Measurements from ENCODE around the gene MAP4. TPM values are rescaled to one million over a fixed set of nuclear protein-coding genes. Genes with fewer than 3 reads are reported as not detected.
"Not testable (repeated sequence)": the region's sequence is repeated elsewhere in the genome, so short reads cannot be mapped to it uniquely, and the experiment has no call there.

MAP4 gene
- total RNA-seq, 2 donors from 2014 or later: 70.6 to 101 TPM

GRCh38 chr3:48015431-48016180 lies 610 bp downstream of the MAP4 start:
- no peak overlapping the region for H3K4me3 ChIP-seq
- H3K36me3 ChIP-seq (replicated peaks in 1 of 2; ENCODE audit: insufficient read depth in 1 of 2, low read depth in 2 of 2): no peaks in the 10 kb centered on the region
- peak in 2 of 4 donors; percentile 35 to 45 for DNase-seq

GRCh38 chr3:48014358-48014757 lies 1.9 kb downstream of the MAP4 start:
- DNase-seq (no peak), ATAC-seq (no peak)
- no peaks in the 10 kb centered on the region for H3K36me3 ChIP-seq (replicated peaks in 1 of 2; ENCODE audit: insufficient read depth in 1 of 2, low read depth in 2 of 2)
- peak overlapping the region; percentile 57 to 92 (median 88) for H3K27ac ChIP-seq
- peaks cover 84% of the 10 kb centered on the region for H3K4me1 ChIP-seq
- TF ChIP-seq CTCF (IDR thresholded peaks at IDR 0.05): no peak
- intact Hi-C loops (cut with DNase I): no loop called here
- H3K9me3 ChIP-seq: no peaks in the 10 kb centered on the region
- 15 to 50% methylated on average over 2 of the region's 2 CpGs for WGBS, 2 donors
- no peaks in the 10 kb centered on the region for H3K27me3 ChIP-seq
- H3K4me3 ChIP-seq: no peak overlapping the region

More at GRCh38 chr3:48015431-48016180, 610 bp downstream of the MAP4 start:
- Histone ChIP-seq H3K27ac (peak overlapping the region; percentile 62 to 92 (median 88)), H3K9me3 (no peaks in the 10 kb centered on the region), H3K4me1 (peaks cover 84% of the 10 kb centered on the region), H3K27me3 (no peaks in the 10 kb centered on the region)
- ATAC-seq: peak; percentile 47
- intact Hi-C loops (cut with DNase I): no loop called here
- WGBS, 2 donors: 11 to 18% methylated on average over 3 of the region's 3 CpGs
- TF ChIP-seq CTCF (IDR thresholded peaks at IDR 0.05) (no peak), POLR2A (IDR thresholded peaks at IDR 0.05) (peak in 1 of 3 donors; percentile 3)

GRCh38 chr3:48013288-48013980 lies 2.8 kb downstream of the MAP4 start:
- H3K9me3 ChIP-seq: no peaks in the 10 kb centered on the region
- ATAC-seq: peak; percentile 91
- peaks cover 78% of the 10 kb centered on the region for H3K4me1 ChIP-seq
- no peaks in the 10 kb centered on the region for H3K36me3 ChIP-seq (replicated peaks in 1 of 2; ENCODE audit: insufficient read depth in 1 of 2, low read depth in 2 of 2)
- H3K27me3 ChIP-seq: no peaks in the 10 kb centered on the region
- peak; percentile 47 to 81 (median 66) for DNase-seq
- intact Hi-C loops (cut with DNase I): no loop called here
- TF ChIP-seq POLR2A (IDR thresholded peaks at IDR 0.05) (peak in 2 of 3 donors; percentile 46 to 51), CTCF (IDR thresholded peaks at IDR 0.05) (no peak)
- H3K4me3 ChIP-seq: no peak overlapping the region
- peak overlapping the region; percentile 57 to 92 (median 88) for H3K27ac ChIP-seq

- H3K4me3 ChIP-seq: no peak overlapping the region
- H3K9me3 ChIP-seq: no peaks in the 10 kb centered on the region
- H3K4me1 ChIP-seq: peaks cover 70% of the 10 kb centered on the region
- TF ChIP-seq CTCF (IDR thresholded peaks at IDR 0.05): no peak
- no peak for TF ChIP-seq POLR2A (IDR thresholded peaks at IDR 0.05)
- H3K36me3 ChIP-seq (replicated peaks in 1 of 2; ENCODE audit: insufficient read depth in 1 of 2, low read depth in 2 of 2): no peaks in the 10 kb centered on the region
- no peaks in the 10 kb centered on the region for H3K27me3 ChIP-seq
- H3K27ac ChIP-seq: peak overlapping the region; percentile 58 to 92 (median 88)
- ATAC-seq (no peak), DNase-seq (no peak)
- 75 to 81% methylated on average over 2 of the region's 2 CpGs for WGBS, 2 donors
- intact Hi-C loops (cut with DNase I): no loop called here
Measured at GRCh38 chr3:48012659-48013058, 3.6 kb downstream of the MAP4 start.

GRCh38 chr3:48008066-48008465 lies 8.2 kb downstream of the MAP4 start:
- H3K36me3 ChIP-seq (replicated peaks in 1 of 2; ENCODE audit: insufficient read depth in 1 of 2, low read depth in 2 of 2); H3K27me3 ChIP-seq; H3K4me3 ChIP-seq; DNase-seq; H3K9me3 ChIP-seq; ATAC-seq; H3K27ac ChIP-seq; intact Hi-C loops (cut with DNase I): not testable (repeated sequence)
- WGBS, 2 donors: 82 to 84% methylated on average over 6 of the region's 6 CpGs
- peaks cover 29% of the 10 kb centered on the region for H3K4me1 ChIP-seq

- H3K36me3 ChIP-seq (replicated peaks in 1 of 2; ENCODE audit: insufficient read depth in 1 of 2, low read depth in 2 of 2); H3K27ac ChIP-seq; intact Hi-C loops (cut with DNase I); H3K4me3 ChIP-seq; H3K27me3 ChIP-seq; ATAC-seq; DNase-seq; H3K9me3 ChIP-seq: not testable (repeated sequence)
- 95 to 96% methylated on average over 6 of the region's 6 CpGs for WGBS, 2 donors
- peaks cover 22% of the 10 kb centered on the region for H3K4me1 ChIP-seq
Measured at GRCh38 chr3:48007361-48007760, 8.9 kb downstream of the MAP4 start.

GRCh38 chr3:48006794-48007193 lies 9.4 kb downstream of the MAP4 start:
- intact Hi-C loops (cut with DNase I); H3K4me3 ChIP-seq; H3K36me3 ChIP-seq (replicated peaks in 1 of 2; ENCODE audit: insufficient read depth in 1 of 2, low read depth in 2 of 2); H3K9me3 ChIP-seq; ATAC-seq; H3K27ac ChIP-seq; DNase-seq; H3K27me3 ChIP-seq: not testable (repeated sequence)
- 97 to 100% methylated on average over 4 of the region's 4 CpGs for WGBS, 2 donors
- peaks cover 16% of the 10 kb centered on the region for H3K4me1 ChIP-seq

Data from body of pancreas (tissue), 4 donors.